ENCODE measurements around the gene RERG. TPM values are rescaled to one million over a fixed set of nuclear protein-coding genes. Genes with fewer than 3 reads are reported as not detected.
"Not testable (repeated sequence)": the region's sequence is repeated elsewhere in the genome, so short reads cannot be mapped to it uniquely, and the experiment has no call there.

The RERG gene
- total RNA-seq, 4 donors from 2014 or later = 4.3 to 6.5 (median 5.8) TPM

DNA sequence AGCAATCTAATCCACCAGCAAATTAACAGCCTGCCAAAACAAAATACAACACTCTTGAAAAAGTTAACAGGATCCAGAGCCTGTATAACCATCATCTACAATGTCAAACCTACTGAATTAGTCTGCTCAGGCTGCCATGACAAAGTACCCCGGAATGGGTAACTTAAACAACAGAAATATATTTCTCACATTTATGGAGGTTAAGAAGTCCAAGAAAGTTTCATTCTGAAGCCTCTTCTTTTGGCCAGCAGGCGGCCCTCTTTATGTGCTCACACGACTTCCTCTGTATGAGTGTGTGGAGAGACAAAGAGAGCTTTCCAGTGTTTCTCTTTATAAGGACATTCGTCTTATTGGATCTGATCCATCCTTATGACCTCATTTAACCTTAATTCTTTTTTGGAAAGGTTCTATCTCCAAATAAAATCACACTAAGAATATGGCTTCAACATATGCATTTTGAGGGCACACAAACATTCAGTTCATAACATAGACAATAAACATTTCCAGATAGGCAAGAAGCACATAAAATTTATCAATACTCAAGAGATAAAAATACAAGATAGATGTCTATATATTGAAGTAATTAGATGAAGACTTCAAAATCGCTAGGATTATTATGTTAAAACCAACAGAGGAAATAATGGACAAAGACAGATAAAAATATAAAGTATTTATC, 5.9 kb upstream of the RERG start:
- H3K27ac ChIP-seq = no peak overlapping the region
- H3K27me3 ChIP-seq = no peaks in the 10 kb centered on the region
- DNase-seq = peak; percentile 15 to 32
- intact Hi-C loops (cut with DNase I; ENCODE audit: low total_unique reads) (loop anchor here (1.0 to 10.0 kb wide), 2 partner anchors 42 to 222 kb away; no protein-coding TSS in a partner anchor), in situ Hi-C loops (cut with MboI; ENCODE audit: low sequenced_read_pairs in 4 of 4) (loop anchor here (5.0 to 25.0 kb wide), 3 partner anchors 45 to 390 kb away; partner anchors contain the start of gene ART4 (in 2 of the 4))
- H3K36me3 ChIP-seq = no peaks in the 10 kb centered on the region
- H3K4me1 ChIP-seq = peaks cover 0 to 6% of the 10 kb centered on the region in 2 donors
- ATAC-seq = no peak
- H3K9me3 ChIP-seq = no peaks in the 10 kb centered on the region
- no peak overlapping the region for H3K4me3 ChIP-seq
- no peak for TF ChIP-seq POLR2A (IDR thresholded peaks at IDR 0.05)
- TF ChIP-seq, protein P1, sequence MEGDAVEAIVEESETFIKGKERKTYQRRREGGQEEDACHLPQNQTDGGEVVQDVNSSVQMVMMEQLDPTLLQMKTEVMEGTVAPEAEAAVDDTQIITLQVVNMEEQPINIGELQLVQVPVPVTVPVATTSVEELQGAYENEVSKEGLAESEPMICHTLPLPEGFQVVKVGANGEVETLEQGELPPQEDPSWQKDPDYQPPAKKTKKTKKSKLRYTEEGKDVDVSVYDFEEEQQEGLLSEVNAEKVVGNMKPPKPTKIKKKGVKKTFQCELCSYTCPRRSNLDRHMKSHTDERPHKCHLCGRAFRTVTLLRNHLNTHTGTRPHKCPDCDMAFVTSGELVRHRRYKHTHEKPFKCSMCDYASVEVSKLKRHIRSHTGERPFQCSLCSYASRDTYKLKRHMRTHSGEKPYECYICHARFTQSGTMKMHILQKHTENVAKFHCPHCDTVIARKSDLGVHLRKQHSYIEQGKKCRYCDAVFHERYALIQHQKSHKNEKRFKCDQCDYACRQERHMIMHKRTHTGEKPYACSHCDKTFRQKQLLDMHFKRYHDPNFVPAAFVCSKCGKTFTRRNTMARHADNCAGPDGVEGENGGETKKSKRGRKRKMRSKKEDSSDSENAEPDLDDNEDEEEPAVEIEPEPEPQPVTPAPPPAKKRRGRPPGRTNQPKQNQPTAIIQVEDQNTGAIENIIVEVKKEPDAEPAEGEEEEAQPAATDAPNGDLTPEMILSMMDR (IDR thresholded peaks at IDR 0.05 in 4 of 5, conservative IDR thresholded peaks at IDR 0.05 in 1 of 5) = peak; percentile 36 to 60 (median 44)

DNA sequence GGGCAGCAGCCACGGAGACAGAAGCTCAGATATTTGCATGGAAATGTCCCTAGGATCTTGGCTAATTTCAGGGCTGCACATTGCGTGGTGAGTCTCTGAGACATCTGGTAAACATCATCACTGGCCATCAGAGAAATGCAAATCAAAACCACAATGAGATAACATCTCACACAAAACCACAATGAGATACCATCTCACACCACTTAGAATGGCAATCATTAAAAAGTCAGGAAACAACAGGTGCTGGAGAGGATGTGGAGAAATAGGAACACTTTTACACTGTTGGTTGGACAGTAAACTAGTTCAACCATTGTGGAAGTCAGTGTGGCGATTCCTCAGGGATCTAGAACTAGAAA, 4.6 kb upstream of the RERG start:
- ATAC-seq, H3K9me3 ChIP-seq, H3K36me3 ChIP-seq, H3K4me3 ChIP-seq, H3K27me3 ChIP-seq, DNase-seq, H3K27ac ChIP-seq: not testable (repeated sequence)
- in situ Hi-C loops (cut with MboI; ENCODE audit: low sequenced_read_pairs in 4 of 4) (loop anchor here (5.0 to 25.0 kb wide), 3 partner anchors 46 to 389 kb away; partner anchors contain the start of gene ART4 (in 2 of the 4)), intact Hi-C loops (cut with DNase I; ENCODE audit: low total_unique reads) (loop anchor here (10.0 kb wide), 1 partner anchor 221 kb away; no protein-coding TSS in a partner anchor)
- peaks cover 4 to 10% of the 10 kb centered on the region in 2 donors for H3K4me1 ChIP-seq

DNA sequence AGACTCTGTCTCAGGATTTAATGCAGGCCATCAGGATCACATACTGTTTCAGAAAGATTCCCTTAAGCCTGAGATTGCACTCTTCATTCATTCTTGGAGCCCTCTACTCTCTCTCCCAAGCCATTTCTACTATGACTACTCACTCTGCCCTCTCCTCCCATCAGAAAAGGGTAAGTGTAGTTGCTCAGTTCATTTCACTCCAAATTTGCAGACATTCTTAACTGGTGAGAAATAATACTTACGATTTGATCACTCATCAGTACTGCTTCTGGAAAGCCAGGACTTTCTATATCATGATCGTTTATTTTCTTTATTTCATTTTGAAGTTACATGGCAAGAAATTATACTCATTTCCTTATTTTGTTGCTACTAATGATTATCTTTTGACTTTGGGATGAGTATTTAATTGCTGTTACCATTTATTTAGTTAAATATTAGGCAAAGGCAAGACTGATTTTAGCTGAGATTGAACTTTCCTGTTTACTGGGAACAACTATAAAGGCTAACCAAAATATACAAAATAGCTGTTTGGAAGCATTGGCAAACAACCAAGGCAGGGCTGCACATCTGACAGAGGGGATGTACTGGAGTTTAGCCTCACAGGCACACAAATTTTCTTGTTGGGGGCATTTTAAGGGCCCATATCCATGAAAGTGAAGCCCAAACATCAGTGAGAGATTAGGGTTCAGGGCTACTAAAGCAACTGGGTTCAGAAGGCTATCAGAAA, 4.1 kb upstream of the RERG start:
- DNase-seq (no peak), ATAC-seq (no peak)
- intact Hi-C loops (cut with DNase I; ENCODE audit: low total_unique reads) (loop anchor here (10.0 kb wide), 1 partner anchor 220 kb away; no protein-coding TSS in a partner anchor), in situ Hi-C loops (cut with MboI; ENCODE audit: low sequenced_read_pairs in 4 of 4) (loop anchor here (5.0 to 25.0 kb wide), 3 partner anchors 47 to 388 kb away; partner anchors contain the start of gene ART4 (in 2 of the 4))
- no peak overlapping the region for H3K4me3 ChIP-seq
- H3K9me3 ChIP-seq = no peaks in the 10 kb centered on the region
- no peak overlapping the region for H3K27ac ChIP-seq
- no peaks in the 10 kb centered on the region for H3K27me3 ChIP-seq
- TF ChIP-seq, protein P1 (IDR thresholded peaks at IDR 0.05 in 4 of 5, conservative IDR thresholded peaks at IDR 0.05 in 1 of 5) = no peak
- peaks cover 5 to 10% of the 10 kb centered on the region in 2 donors for H3K4me1 ChIP-seq
- H3K36me3 ChIP-seq = no peaks in the 10 kb centered on the region

DNA sequence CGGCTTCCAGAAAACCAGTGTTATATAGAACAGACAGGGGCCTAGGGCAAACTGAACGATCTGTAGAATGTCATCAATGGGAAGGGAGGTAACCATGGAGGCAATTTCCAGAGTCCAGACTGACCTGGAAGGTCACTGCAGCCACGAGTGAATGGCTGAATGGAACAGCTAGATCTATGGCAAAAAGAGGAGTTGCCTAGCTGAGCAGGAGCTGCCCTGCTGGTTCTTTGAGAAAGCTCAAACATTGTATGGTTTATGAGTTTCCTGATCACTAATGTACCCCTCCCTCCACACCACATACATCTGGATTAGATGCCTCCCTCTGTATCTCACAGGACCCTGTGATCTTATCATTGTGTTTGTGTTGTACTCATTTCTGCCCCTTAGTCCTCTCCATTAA, 1.0 kb upstream of the RERG start:
- no peak for TF ChIP-seq POLR2A (IDR thresholded peaks at IDR 0.05)
- TF ChIP-seq, protein P1 (IDR thresholded peaks at IDR 0.05 in 4 of 5, conservative IDR thresholded peaks at IDR 0.05 in 1 of 5) = no peak
- no peak overlapping the region for H3K4me3 ChIP-seq
- in situ Hi-C loops (cut with MboI; ENCODE audit: low sequenced_read_pairs in 4 of 4) (loop anchor here in 1 of 4 donors (5.0 to 10.0 kb wide), 2 partner anchors 70 to 377 kb away; partner anchors contain the start of gene ART4), intact Hi-C loops (cut with DNase I; ENCODE audit: low total_unique reads) (loop anchor here (10.0 kb wide), 1 partner anchor 217 kb away; no protein-coding TSS in a partner anchor)
- H3K9me3 ChIP-seq = no peaks in the 10 kb centered on the region
- DNase-seq = no peak
- no peaks in the 10 kb centered on the region for H3K27me3 ChIP-seq
- peak overlapping the region in 2 of 4 donors; percentile 71 for H3K27ac ChIP-seq
- ATAC-seq = no peak
- peaks cover 5 to 9% of the 10 kb centered on the region in 2 donors for H3K4me1 ChIP-seq
- H3K36me3 ChIP-seq = no peaks in the 10 kb centered on the region

DNA sequence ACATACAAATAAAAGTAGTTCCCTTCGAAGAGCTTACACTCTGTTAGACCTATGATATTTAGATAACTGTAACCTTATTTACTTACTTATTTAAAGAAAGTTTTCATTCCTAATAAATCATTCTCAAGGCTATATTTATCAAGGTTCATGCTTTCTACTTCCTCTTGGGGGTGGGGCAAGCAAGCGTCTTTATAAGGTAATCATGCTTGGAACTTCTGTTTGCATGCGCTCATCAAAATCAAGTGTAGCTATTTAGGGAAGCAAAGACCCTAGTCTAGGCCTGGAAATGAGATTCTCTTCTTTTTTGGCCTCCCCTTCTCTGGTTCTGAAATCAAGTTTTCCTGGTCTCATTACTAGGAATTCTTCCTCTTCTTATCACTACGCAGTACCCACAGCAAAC, 766 bp downstream of the RERG start:
- Histone ChIP-seq H3K9me3 (no peaks in the 10 kb centered on the region), H3K27me3 (no peaks in the 10 kb centered on the region), H3K27ac (peak overlapping the region; percentile 63 to 71 (median 70)), H3K4me3 (peak overlapping the region; percentile 54 to 60 (median 56)), H3K36me3 (no peaks in the 10 kb centered on the region), H3K4me1 (peaks cover 5% of the 10 kb centered on the region in 2 donors)
- in situ Hi-C loops (cut with MboI; ENCODE audit: low sequenced_read_pairs in 4 of 4) (loop anchor here in 1 of 4 donors (5.0 to 10.0 kb wide), 2 partner anchors 68 to 376 kb away; partner anchors contain the start of gene ART4), intact Hi-C loops (cut with DNase I; ENCODE audit: low total_unique reads) (loop anchor here (2.0 to 10.0 kb wide), 2 partner anchors 216 to 376 kb away; no protein-coding TSS in a partner anchor)
- DNase-seq (no peak), ATAC-seq (no peak)
- peak in 1 of 2 donors; percentile 6 for TF ChIP-seq POLR2A (IDR thresholded peaks at IDR 0.05)
- TF ChIP-seq, protein P1 (IDR thresholded peaks at IDR 0.05 in 4 of 5, conservative IDR thresholded peaks at IDR 0.05 in 1 of 5) = no peak

Measured in gastrocnemius medialis (tissue), 4 donors.